Panc1 (cell line): ENCODE measurements around the gene ARFGAP1. TPM values are rescaled to one million over a fixed set of nuclear protein-coding genes. Genes with fewer than 3 reads are reported as not detected.

Experiments
- ATAC-seq: fragments of 200-7000 bp; cut with Tn5 transposase; 2 replicates; pipeline ENCODE4 v1.9.1; 2020; ENCODE audit warnings: mild to moderate bottlenecking, moderate library complexity
- BruUV-seq: library from RNA; stranded (reverse); fragments of 400-500 nt; replicated peaks from 2 replicates; lab custom pipeline; 2021; lab: Mats Ljungman, UMichigan
- CTCF ChIA-PET: fragments of 300-600 bp; sonication (Branson Sonifier 250); formaldehyde crosslinking; loops from one replicate; lab custom pipeline; 2022; ENCODE audit warnings: antibody characterized with exemption; lab: Charles Lee
- POLR2A ChIA-PET: fragments of 300-600 bp; sonication (Branson Sonifier 250); formaldehyde crosslinking; loops from one replicate; lab custom pipeline; 2022; ENCODE audit warnings: antibody characterized with exemption; lab: Charles Lee
- DNase-seq: peaks from one replicate; pipeline ENCODE4 v3.0.0-alpha.2; 2010; ENCODE audit warnings: low read depth, low spot score
- H3K27ac ChIP-seq: 2 replicates; pipeline ENCODE4 v1.5.1; 2011; ENCODE audit warnings: mild to moderate bottlenecking, low read length, inconsistent platforms
- H3K27me3 ChIP-seq: fragments of 200-500 bp; sonication (Bioruptor generic); 2 replicates; pipeline ENCODE4 v1.6.0; 2014; ENCODE audit warnings: low read length, inconsistent platforms; ENCODE audit not compliant: control insufficient read depth, insufficient read depth
- H3K36me3 ChIP-seq: fragments of 200-500 bp; sonication (Bioruptor generic); 2 replicates; pipeline ENCODE4 v1.5.1; 2014; ENCODE audit warnings: inconsistent platforms, mild to moderate bottlenecking, low read length, moderate library complexity; ENCODE audit not compliant: control insufficient read depth, insufficient read depth
- H3K4me1 ChIP-seq: 2 replicates; pipeline ENCODE4 v1.5.1; 2011; ENCODE audit warnings: inconsistent platforms, mild to moderate bottlenecking, low read length, moderate library complexity; ENCODE audit not compliant: control insufficient read depth, insufficient read depth
- H3K4me3 ChIP-seq, 2 experiments: 2 replicates each; pipeline ENCODE4 v1.5.1; 2011 to 2012; ENCODE audit warnings: low read depth in 2 of 2, low read length in 2 of 2, mild to moderate bottlenecking in 2 of 2, inconsistent platforms in 1 of 2, moderate library complexity in 1 of 2
- H3K9me3 ChIP-seq: fragments of 200-500 bp; sonication (Bioruptor generic); 2 replicates; pipeline ENCODE4 v1.5.1; 2014; ENCODE audit warnings: low read depth, mild to moderate bottlenecking, inconsistent platforms, low read length, moderate library complexity; ENCODE audit not compliant: control insufficient read depth, insufficient read depth
- POLR2AphosphoS5 ChIP-seq: IDR thresholded peaks from 2 replicates; pipeline ENCODE4 v1.6.1; 2012; ENCODE audit warnings: mild to moderate bottlenecking, low read depth, low read length, moderate library complexity
- SIN3A ChIP-seq: IDR thresholded peaks from 2 replicates; pipeline ENCODE4 v1.6.1; 2012; ENCODE audit warnings: low read depth, mild to moderate bottlenecking, low read length, moderate library complexity, borderline replicate concordance; ENCODE audit not compliant: insufficient read depth
- TCF7L2 ChIP-seq: IDR thresholded peaks from 2 replicates; pipeline ENCODE4 v1.6.1; 2011; ENCODE audit warnings: mild to moderate bottlenecking, low read depth, low read length, inconsistent platforms
- in situ Hi-C: cut with HindIII; loops from 2 replicates; pipeline ENCODE4 v1.10.0; 2016; ENCODE audit warnings: low sequenced_read_pairs, low pct_unique_long_range_greater_than_20kb
- intact Hi-C: fragments of 100-400 bp; cut with micrococcal nuclease; formaldehyde crosslinking; loops from one replicate; pipeline ENCODE4 v1.10.0; 2022; ENCODE audit not compliant: unreplicated experiment
- total RNA-seq: library from RNA; stranded (reverse); gene quantifications from one replicate; pipeline ENCODE4 v1.2.1, GENCODE V29; 2021; ENCODE audit not compliant: unreplicated experiment
- TF ChIP-seq, protein P1 (sequence below), 2 experiments: IDR thresholded peaks; 2 replicates each; pipeline ENCODE4 v1.6.1; 2011 to 2012; ENCODE audit warnings: low read depth in 2 of 2, control low read depth in 1 of 2, low read length in 1 of 2, mild to moderate bottlenecking in 1 of 2, moderate library complexity in 1 of 2; ENCODE audit not compliant: insufficient read depth in 1 of 2
- TF ChIP-seq, protein P2 (sequence below): fragments of 450-650 bp; IDR thresholded peaks from 2 replicates; pipeline ENCODE4 v1.5.1; 2017; ENCODE audit warnings: mild to moderate bottlenecking

Gene ARFGAP1
- total RNA-seq, 1 experiment from 2014 or later: 110 TPM

DNA sequence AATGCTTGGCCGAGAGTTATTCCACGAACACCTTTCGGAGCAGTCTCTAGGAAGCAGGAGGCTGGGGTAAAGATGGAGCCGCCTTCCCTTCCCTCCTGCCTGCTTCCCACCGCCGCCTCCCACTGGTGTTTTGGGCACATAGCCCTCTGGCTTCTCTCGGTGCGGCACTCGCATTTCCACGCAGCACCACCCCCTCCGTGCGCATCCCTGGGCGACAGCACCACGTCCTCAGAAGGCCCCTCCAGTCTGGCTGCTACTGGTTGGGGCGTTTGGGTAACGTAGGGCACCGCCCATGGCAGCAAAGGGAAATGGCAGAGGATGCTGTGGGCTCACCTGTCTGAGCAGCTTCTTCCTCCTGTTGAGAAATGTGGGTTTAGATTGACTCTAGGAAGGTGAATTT is 22.8 kb downstream of the ARFGAP1 start:
- Histone ChIP-seq H3K27me3 (no peaks in the 10 kb centered on the region), H3K4me1 (peaks cover 6% of the 10 kb centered on the region), H3K9me3 (no peaks in the 10 kb centered on the region), H3K27ac (no peak overlapping the region), H3K4me3 (no peak overlapping the region), H3K36me3 (no peaks in the 10 kb centered on the region)
- ChIA-PET CTCF (interaction anchor here (1.0 kb wide), 1 partner anchor 14 kb away, joined by 4 read pairs; no protein-coding TSS in a partner anchor), POLR2A (no interaction called here)
- TF ChIP-seq TCF7L2 (no peak), POLR2AphosphoS5 (no peak), SIN3A (no peak)
- TF ChIP-seq, protein P1, sequence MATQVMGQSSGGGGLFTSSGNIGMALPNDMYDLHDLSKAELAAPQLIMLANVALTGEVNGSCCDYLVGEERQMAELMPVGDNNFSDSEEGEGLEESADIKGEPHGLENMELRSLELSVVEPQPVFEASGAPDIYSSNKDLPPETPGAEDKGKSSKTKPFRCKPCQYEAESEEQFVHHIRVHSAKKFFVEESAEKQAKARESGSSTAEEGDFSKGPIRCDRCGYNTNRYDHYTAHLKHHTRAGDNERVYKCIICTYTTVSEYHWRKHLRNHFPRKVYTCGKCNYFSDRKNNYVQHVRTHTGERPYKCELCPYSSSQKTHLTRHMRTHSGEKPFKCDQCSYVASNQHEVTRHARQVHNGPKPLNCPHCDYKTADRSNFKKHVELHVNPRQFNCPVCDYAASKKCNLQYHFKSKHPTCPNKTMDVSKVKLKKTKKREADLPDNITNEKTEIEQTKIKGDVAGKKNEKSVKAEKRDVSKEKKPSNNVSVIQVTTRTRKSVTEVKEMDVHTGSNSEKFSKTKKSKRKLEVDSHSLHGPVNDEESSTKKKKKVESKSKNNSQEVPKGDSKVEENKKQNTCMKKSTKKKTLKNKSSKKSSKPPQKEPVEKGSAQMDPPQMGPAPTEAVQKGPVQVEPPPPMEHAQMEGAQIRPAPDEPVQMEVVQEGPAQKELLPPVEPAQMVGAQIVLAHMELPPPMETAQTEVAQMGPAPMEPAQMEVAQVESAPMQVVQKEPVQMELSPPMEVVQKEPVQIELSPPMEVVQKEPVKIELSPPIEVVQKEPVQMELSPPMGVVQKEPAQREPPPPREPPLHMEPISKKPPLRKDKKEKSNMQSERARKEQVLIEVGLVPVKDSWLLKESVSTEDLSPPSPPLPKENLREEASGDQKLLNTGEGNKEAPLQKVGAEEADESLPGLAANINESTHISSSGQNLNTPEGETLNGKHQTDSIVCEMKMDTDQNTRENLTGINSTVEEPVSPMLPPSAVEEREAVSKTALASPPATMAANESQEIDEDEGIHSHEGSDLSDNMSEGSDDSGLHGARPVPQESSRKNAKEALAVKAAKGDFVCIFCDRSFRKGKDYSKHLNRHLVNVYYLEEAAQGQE (IDR thresholded peaks at IDR 0.05; ENCODE audit: insufficient read depth in 1 of 2, low read depth in 2 of 2, low read length in 1 of 2): no peak
- TF ChIP-seq, protein P2, sequence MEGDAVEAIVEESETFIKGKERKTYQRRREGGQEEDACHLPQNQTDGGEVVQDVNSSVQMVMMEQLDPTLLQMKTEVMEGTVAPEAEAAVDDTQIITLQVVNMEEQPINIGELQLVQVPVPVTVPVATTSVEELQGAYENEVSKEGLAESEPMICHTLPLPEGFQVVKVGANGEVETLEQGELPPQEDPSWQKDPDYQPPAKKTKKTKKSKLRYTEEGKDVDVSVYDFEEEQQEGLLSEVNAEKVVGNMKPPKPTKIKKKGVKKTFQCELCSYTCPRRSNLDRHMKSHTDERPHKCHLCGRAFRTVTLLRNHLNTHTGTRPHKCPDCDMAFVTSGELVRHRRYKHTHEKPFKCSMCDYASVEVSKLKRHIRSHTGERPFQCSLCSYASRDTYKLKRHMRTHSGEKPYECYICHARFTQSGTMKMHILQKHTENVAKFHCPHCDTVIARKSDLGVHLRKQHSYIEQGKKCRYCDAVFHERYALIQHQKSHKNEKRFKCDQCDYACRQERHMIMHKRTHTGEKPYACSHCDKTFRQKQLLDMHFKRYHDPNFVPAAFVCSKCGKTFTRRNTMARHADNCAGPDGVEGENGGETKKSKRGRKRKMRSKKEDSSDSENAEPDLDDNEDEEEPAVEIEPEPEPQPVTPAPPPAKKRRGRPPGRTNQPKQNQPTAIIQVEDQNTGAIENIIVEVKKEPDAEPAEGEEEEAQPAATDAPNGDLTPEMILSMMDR: no peak; the same call in 1 of the 2 replicates
- ATAC-seq (no peak), DNase-seq (no peak)
- in situ Hi-C loops (loop anchor here (25.0 kb wide), 1 partner anchor 92 kb away; no protein-coding TSS in a partner anchor), intact Hi-C loops (no loop called here)
- BruUV-seq: no TSS peak

DNA sequence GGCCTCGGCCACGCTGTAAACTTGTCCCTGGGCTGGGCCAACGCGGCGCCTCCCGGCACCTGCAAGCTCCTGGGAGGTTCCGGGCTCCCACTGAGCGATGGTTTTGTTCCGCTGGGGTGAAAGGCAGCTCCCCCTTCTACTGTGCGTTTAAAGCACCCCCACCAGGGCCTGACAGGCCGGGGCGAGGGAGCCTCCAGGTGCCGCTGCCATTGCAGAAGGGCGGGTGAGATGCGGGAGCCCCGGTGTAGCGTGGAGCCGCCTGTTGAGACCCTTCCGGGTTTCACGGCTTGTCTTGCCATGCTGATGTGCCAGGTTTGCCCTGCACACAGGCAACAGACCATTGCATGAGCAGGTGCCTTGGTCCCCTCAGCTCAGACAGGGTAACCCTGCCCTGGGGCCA is 23.2 kb downstream of the ARFGAP1 start:
- Histone ChIP-seq H3K4me1 (peaks cover 2% of the 10 kb centered on the region), H3K4me3 (no peak overlapping the region), H3K27ac (no peak overlapping the region), H3K36me3 (no peaks in the 10 kb centered on the region), H3K27me3 (no peaks in the 10 kb centered on the region), H3K9me3 (no peaks in the 10 kb centered on the region)
- no peak for ATAC-seq
- no peak for DNase-seq
- ChIA-PET CTCF (interaction anchor here (0.6 kb wide), 1 partner anchor 26 kb away, joined by 7 read pairs; no protein-coding TSS in a partner anchor), POLR2A (no interaction called here)
- no TSS peak for BruUV-seq
- in situ Hi-C loops: loop anchor here (25.0 kb wide), 1 partner anchor 91 kb away; no protein-coding TSS in a partner anchor
- no peak for TF ChIP-seq TCF7L2
- intact Hi-C loops: no loop called here
